Measurements from ENCODE around the gene DAZL.

Gene DAZL

GRCh38 chr3:16607718-16608117, 2.5 kb upstream of the DAZL start:
- Histone ChIP-seq H2AFZ (ENCODE audit: low read length) (no peak overlapping the region), H3K4me1 (ENCODE audit: low read length) (no peaks in the 10 kb centered on the region), H4K20me1 (ENCODE audit: insufficient read depth, low read length) (no peaks in the 10 kb centered on the region), H3K4me2 (ENCODE audit: low read depth, low read length) (no peak overlapping the region), H3K9me3 (replicated peaks; ENCODE audit: insufficient read depth, low read length) (no peaks in the 10 kb centered on the region), H3K79me2 (ENCODE audit: low read length) (no peaks in the 10 kb centered on the region), H3F3A (ENCODE audit: insufficient read depth, low read length) (no peaks in the 10 kb centered on the region), H3K27me3 (replicated peaks; ENCODE audit: insufficient read depth, low read length) (no peaks in the 10 kb centered on the region), H3K4me3 (ENCODE audit: low read length) (no peak overlapping the region), H3K9me2 (replicated peaks; ENCODE audit: insufficient read depth, low read length) (no peaks in the 10 kb centered on the region), H3K9ac (ENCODE audit: low read length) (no peak overlapping the region), H3K36me3 (replicated peaks; ENCODE audit: insufficient read depth, low read length) (no peaks in the 10 kb centered on the region), H3K27ac (ENCODE audit: low read length) (no peak overlapping the region)
- DNase-seq: no peak
- TF ChIP-seq EZH2phosphoT487 (IDR thresholded peaks at IDR 0.05; ENCODE audit: low read length) (no peak), EZH2 (optimal IDR thresholded peaks at IDR 0.05; ENCODE audit: low read depth, low read length) (no peak)
- TF ChIP-seq, protein P1, sequence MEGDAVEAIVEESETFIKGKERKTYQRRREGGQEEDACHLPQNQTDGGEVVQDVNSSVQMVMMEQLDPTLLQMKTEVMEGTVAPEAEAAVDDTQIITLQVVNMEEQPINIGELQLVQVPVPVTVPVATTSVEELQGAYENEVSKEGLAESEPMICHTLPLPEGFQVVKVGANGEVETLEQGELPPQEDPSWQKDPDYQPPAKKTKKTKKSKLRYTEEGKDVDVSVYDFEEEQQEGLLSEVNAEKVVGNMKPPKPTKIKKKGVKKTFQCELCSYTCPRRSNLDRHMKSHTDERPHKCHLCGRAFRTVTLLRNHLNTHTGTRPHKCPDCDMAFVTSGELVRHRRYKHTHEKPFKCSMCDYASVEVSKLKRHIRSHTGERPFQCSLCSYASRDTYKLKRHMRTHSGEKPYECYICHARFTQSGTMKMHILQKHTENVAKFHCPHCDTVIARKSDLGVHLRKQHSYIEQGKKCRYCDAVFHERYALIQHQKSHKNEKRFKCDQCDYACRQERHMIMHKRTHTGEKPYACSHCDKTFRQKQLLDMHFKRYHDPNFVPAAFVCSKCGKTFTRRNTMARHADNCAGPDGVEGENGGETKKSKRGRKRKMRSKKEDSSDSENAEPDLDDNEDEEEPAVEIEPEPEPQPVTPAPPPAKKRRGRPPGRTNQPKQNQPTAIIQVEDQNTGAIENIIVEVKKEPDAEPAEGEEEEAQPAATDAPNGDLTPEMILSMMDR (IDR thresholded peaks at IDR 0.05; ENCODE audit: low read length): no peak

DNA sequence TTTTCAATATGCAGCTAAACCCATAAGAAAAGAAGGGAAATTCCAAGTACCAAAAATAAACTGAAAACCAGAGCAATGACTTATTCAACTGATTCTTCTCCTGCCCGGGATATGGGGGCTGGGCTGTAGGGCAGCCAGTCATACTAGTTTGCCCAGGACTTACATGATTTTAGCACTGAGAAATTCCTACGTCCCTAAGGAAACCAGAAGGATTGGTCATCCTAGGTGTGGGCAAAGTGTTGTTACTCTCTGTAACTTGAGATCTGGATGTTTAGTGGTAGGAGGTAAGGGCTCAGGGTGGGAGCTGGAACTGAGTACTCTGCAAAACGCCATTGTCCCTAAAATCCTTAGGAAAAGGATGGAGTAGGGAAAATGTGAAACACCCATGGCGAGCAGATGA, 1.2 kb upstream of the DAZL start:
- TF ChIP-seq, protein P1 (IDR thresholded peaks at IDR 0.05; ENCODE audit: low read length): no peak
- TF ChIP-seq EZH2phosphoT487 (IDR thresholded peaks at IDR 0.05; ENCODE audit: low read length) (no peak), EZH2 (optimal IDR thresholded peaks at IDR 0.05; ENCODE audit: low read depth, low read length) (no peak)
- H3K4me3 ChIP-seq (ENCODE audit: low read length): no peak overlapping the region
- H3K9me2 ChIP-seq (replicated peaks; ENCODE audit: insufficient read depth, low read length): no peaks in the 10 kb centered on the region
- no peaks in the 10 kb centered on the region for H4K20me1 ChIP-seq (ENCODE audit: insufficient read depth, low read length)
- H3K9me3 ChIP-seq (replicated peaks; ENCODE audit: insufficient read depth, low read length): no peaks in the 10 kb centered on the region
- H3K4me1 ChIP-seq (ENCODE audit: low read length): no peaks in the 10 kb centered on the region
- no peak overlapping the region for H2AFZ ChIP-seq (ENCODE audit: low read length)
- H3K79me2 ChIP-seq (ENCODE audit: low read length): no peaks in the 10 kb centered on the region
- no peak overlapping the region for H3K27ac ChIP-seq (ENCODE audit: low read length)
- no peak overlapping the region for H3K9ac ChIP-seq (ENCODE audit: low read length)
- H3K4me2 ChIP-seq (ENCODE audit: low read depth, low read length): no peak overlapping the region
- H3F3A ChIP-seq (ENCODE audit: insufficient read depth, low read length): no peaks in the 10 kb centered on the region
- no peaks in the 10 kb centered on the region for H3K27me3 ChIP-seq (replicated peaks; ENCODE audit: insufficient read depth, low read length)
- no peaks in the 10 kb centered on the region for H3K36me3 ChIP-seq (replicated peaks; ENCODE audit: insufficient read depth, low read length)
- DNase-seq: no peak

DNA sequence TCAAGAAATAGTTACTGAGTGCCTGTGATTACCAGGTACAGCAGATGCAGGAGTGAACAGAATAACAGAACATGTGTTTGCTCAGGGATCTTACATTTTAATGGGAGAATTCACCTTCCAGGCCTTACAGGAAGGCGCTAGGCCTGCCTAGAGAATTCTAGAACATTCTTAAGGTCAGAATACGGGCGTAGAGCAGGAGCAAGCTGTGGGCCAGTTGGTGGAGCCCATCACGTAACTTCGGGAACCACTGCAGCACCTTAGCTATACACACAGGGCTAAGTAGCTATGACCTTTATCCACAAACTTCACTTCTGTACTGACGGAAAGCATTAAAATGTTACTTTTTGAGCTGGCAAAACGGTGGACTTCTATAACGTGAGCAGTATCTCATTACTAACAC, 743 bp upstream of the DAZL start:
- Histone ChIP-seq H3K4me1 (ENCODE audit: low read length) (no peaks in the 10 kb centered on the region), H2AFZ (ENCODE audit: low read length) (no peak overlapping the region), H3K4me2 (ENCODE audit: low read depth, low read length) (no peak overlapping the region), H4K20me1 (ENCODE audit: insufficient read depth, low read length) (no peaks in the 10 kb centered on the region), H3F3A (ENCODE audit: insufficient read depth, low read length) (no peaks in the 10 kb centered on the region), H3K27me3 (replicated peaks; ENCODE audit: insufficient read depth, low read length) (no peaks in the 10 kb centered on the region), H3K9me2 (replicated peaks; ENCODE audit: insufficient read depth, low read length) (no peaks in the 10 kb centered on the region), H3K36me3 (replicated peaks; ENCODE audit: insufficient read depth, low read length) (no peaks in the 10 kb centered on the region), H3K9me3 (replicated peaks; ENCODE audit: insufficient read depth, low read length) (no peaks in the 10 kb centered on the region), H3K79me2 (ENCODE audit: low read length) (no peaks in the 10 kb centered on the region), H3K9ac (ENCODE audit: low read length) (no peak overlapping the region), H3K27ac (ENCODE audit: low read length) (no peak overlapping the region), H3K4me3 (ENCODE audit: low read length) (no peak overlapping the region)
- DNase-seq: no peak
- TF ChIP-seq EZH2 (optimal IDR thresholded peaks at IDR 0.05; ENCODE audit: low read depth, low read length) (no peak), EZH2phosphoT487 (IDR thresholded peaks at IDR 0.05; ENCODE audit: low read length) (no peak)
- TF ChIP-seq, protein P1 (IDR thresholded peaks at IDR 0.05; ENCODE audit: low read length): no peak
